ENCODE data around the gene DDC. TPM values are rescaled to one million over a fixed set of nuclear protein-coding genes. Genes with fewer than 3 reads are reported as not detected.

The DDC gene
- polyA plus RNA-seq, 2 of the 4 experiments (the other 2 are of a cell fraction) = 1.3 to 2.8 TPM

GRCh38 chr7:50454968-50455367 is 110.2 kb downstream of the DDC start:
- no peak overlapping the region for H3K27ac ChIP-seq
- peaks cover 4% of the 10 kb centered on the region; the same call in 1 of the 3 replicates for H3K4me1 ChIP-seq
- TF ChIP-seq ELK1 (IDR thresholded peaks at IDR 0.05; ENCODE audit: low read depth, low read length) (no peak), NR3C1 (IDR thresholded peaks at IDR 0.05) (no peak), EHMT2 (IDR thresholded peaks at IDR 0.05; ENCODE audit: low read depth) (no peak), ZNF302 (CRISPR knock-in tag; IDR thresholded peaks at IDR 0.05) (no peak), KDM1A (IDR thresholded peaks at IDR 0.05; ENCODE audit: low read depth) (no peak), HMGXB4 (CRISPR knock-in tag; IDR thresholded peaks at IDR 0.05; ENCODE audit: borderline replicate concordance) (no peak), ZSCAN20 (CRISPR knock-in tag; IDR thresholded peaks at IDR 0.05) (no peak), NFE2L2 (conservative IDR thresholded peaks at IDR 0.05; ENCODE audit: low read length) (no peak), RAD21 (conservative IDR thresholded peaks at IDR 0.05 in 1 of 2, IDR thresholded peaks at IDR 0.05 in 1 of 2) (no peak), MAFK (IDR thresholded peaks at IDR 0.05; ENCODE audit: partially characterized antibody) (no peak), JUNB (IDR thresholded peaks at IDR 0.05) (no peak), HOXB13 (CRISPR knock-in tag; IDR thresholded peaks at IDR 0.05; ENCODE audit: low read depth) (no peak), PBX3 (IDR thresholded peaks at IDR 0.05) (no peak), CHD4 (IDR thresholded peaks at IDR 0.05; ENCODE audit: borderline replicate concordance) (no peak), MAZ (IDR thresholded peaks at IDR 0.05; ENCODE audit: borderline replicate concordance, low read depth, low read length) (no peak), TP53 (CRISPR knock-in tag; IDR thresholded peaks at IDR 0.05) (no peak), RFX5 (IDR thresholded peaks at IDR 0.05) (no peak)
- FAIRE-seq = no peak
- 46% methylated on average over 5 of the region's 5 CpGs for WGBS (ENCODE audit: missing lambda C conversion rate)
- no peak overlapping the region for H3K4me2 ChIP-seq
- H3K4me3 ChIP-seq = no peak overlapping the region
- H3K9me3 ChIP-seq = no peaks in the 10 kb centered on the region
- CTCF ChIA-PET = interaction anchor here (0.8 to 3.2 kb wide), 3 partner anchors 13 to 686 kb away, joined by 3 to 17 read pairs (median 3); no protein-coding TSS in a partner anchor
- no peak for DNase-seq (ENCODE audit: low read depth in 1 of 2, low spot score in 1 of 2)
- ATAC-seq = no peak
- POLR2A ChIA-PET = no interaction called here

GRCh38 chr7:50450590-50451032 is 114.6 kb downstream of the DDC start:
- TF ChIP-seq TFCP2L1 (CRISPR knock-in tag; IDR thresholded peaks at IDR 0.05) (no peak), JUN (IDR thresholded peaks at IDR 0.05) (peak in 1 of 2 experiments; percentile 40; a peak in 2 of 5 replicates), CTCF (IDR thresholded peaks at IDR 0.05) (0 out of 3 replicates have a peak, but pooled peaks have one; percentile 6)
- Histone ChIP-seq H3K27ac (peak overlapping the region; percentile 78 to 88), H3K4me2 (peak overlapping the region; percentile 97), H3K4me1 (peaks cover 11% of the 10 kb centered on the region; the same call in 1 of the 3 replicates), H3K9me3 (no peaks in the 10 kb centered on the region), H3K4me3 (peak overlapping the region; percentile 90)
- DNase-seq (ENCODE audit: low read depth in 1 of 2, low spot score in 1 of 2) (peak; percentile 10 to 22), ATAC-seq (peak; percentile 41 to 54; a peak in 5 of 6 replicates), FAIRE-seq (no peak)
- ChIA-PET CTCF (interaction anchor here (1.2 kb wide), 1 partner anchor 12 kb away, joined by 4 read pairs; no protein-coding TSS in a partner anchor), POLR2A (interaction anchor here (0.6 kb wide), 1 partner anchor 926 kb away, joined by 5 read pairs; no protein-coding TSS in a partner anchor)
- WGBS (ENCODE audit: missing lambda C conversion rate) = 42% methylated on average over 19 of the region's 32 CpGs
